HG03354 (cell line): ENCODE data around the gene ORAI2.
"Not testable (repeated sequence)": the region's sequence is repeated elsewhere in the genome, so short reads cannot be mapped to it uniquely, and the experiment has no call there.

Experiments used
- ATAC-seq: cut with Tn5 transposase; IDR thresholded peaks from one replicate; pipeline ENCODE4 v1.9.1; 2021; ENCODE audit warnings: mild to moderate bottlenecking; ENCODE audit not compliant: unreplicated experiment, poor library complexity, severe bottlenecking

The ORAI2 gene

GRCh38 chr7:102444961-102445673 is 11.7 kb downstream of the ORAI2 start:
- ATAC-seq: peak; percentile 49

GRCh38 chr7:102445674-102446071 is 12.3 kb downstream of the ORAI2 start:
- no peak for ATAC-seq

GRCh38 chr7:102446387-102447156 is 13.2 kb downstream of the ORAI2 start:
- ATAC-seq: no peak

GRCh38 chr7:102447311-102447710 is 13.9 kb downstream of the ORAI2 start:
- ATAC-seq: no peak

- no peak for ATAC-seq
Measured at GRCh38 chr7:102449136-102449535, 15.8 kb downstream of the ORAI2 start.

- no peak for ATAC-seq
Measured at GRCh38 chr7:102450242-102450641, 16.9 kb downstream of the ORAI2 start.

GRCh38 chr7:102451371-102452054 is 18.1 kb downstream of the ORAI2 start:
- ATAC-seq: no peak

GRCh38 chr7:102452451-102452850 is 19.1 kb downstream of the ORAI2 start:
- no peak for ATAC-seq

GRCh38 chr7:102453319-102453718 is 19.9 kb downstream of the ORAI2 start:
- no peak for ATAC-seq

- no peak for ATAC-seq
Measured at GRCh38 chr7:102454468-102454867, 21.1 kb downstream of the ORAI2 start.

- not testable (repeated sequence) for ATAC-seq
Measured at GRCh38 chr7:102454932-102455331, 21.6 kb downstream of the ORAI2 start.

- ATAC-seq: no peak
Measured at GRCh38 chr7:102455596-102455995, 22.2 kb downstream of the ORAI2 start.

GRCh38 chr7:102456327-102456726 is 23.0 kb downstream of the ORAI2 start:
- no peak for ATAC-seq

GRCh38 chr7:102457352-102457924 is 24.1 kb downstream of the ORAI2 start:
- no peak for ATAC-seq

- no peak for ATAC-seq
Measured at GRCh38 chr7:102459221-102459844, 26.0 kb downstream of the ORAI2 start.

GRCh38 chr7:102460467-102460866 is 27.1 kb downstream of the ORAI2 start:
- ATAC-seq: no peak

GRCh38 chr7:102463841-102464576 is 30.6 kb downstream of the ORAI2 start:
- no peak for ATAC-seq

GRCh38 chr7:102464577-102465280 is 31.4 kb downstream of the ORAI2 start, which contains the start of the genes ALKBH4 and LRWD1:
TSS of gene ALKBH4 (minus strand) at chr7:102464863. CDS start at chr7:102464836, 27 bp downstream.
TSS of gene LRWD1 (plus strand) at chr7:102464984. CDS start at chr7:102465081, 97 bp downstream.
- ATAC-seq: peak; percentile 84
